Choroid plexus epithelial cell (primary cell): ENCODE results near the gene NANP.
"Not testable (repeated sequence)": the region's sequence is repeated elsewhere in the genome, so short reads cannot be mapped to it uniquely, and the experiment has no call there.

Experiments used
- DNase-seq: peaks from one replicate; pipeline ENCODE4 v3.0.0-alpha.2; 2010; ENCODE audit warnings: low read depth
- H3K4me3 ChIP-seq: 2 replicates; pipeline ENCODE4 v1.5.1; 2011; ENCODE audit warnings: low read depth, mild to moderate bottlenecking, control low read depth, low read length, moderate library complexity
- TF ChIP-seq, protein P1 (sequence below): conservative IDR thresholded peaks from 2 replicates; pipeline ENCODE4 v1.5.1; 2011; ENCODE audit warnings: low read depth, mild to moderate bottlenecking, control low read depth, inconsistent platforms, low read length, moderate library complexity

Gene NANP

DNA sequence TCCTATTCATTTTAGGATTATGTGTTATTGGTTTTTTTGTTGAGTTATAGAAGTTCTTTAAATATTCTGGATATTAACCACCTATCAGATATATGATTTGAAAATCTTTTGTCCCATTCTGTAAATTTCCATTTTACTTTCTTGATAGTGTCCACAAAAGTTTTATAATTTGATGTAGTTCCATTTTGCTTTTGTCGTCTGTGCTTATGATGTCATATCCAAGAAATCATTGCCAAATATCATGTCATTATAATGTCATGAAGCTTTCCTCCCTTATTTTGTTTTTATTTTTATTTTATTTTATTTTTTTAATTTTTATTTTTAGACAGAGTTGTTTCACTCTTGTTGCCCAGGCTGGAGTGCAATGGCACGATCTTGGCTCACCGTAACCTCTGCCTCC, 21.0 kb upstream of the NANP start:
- H3K4me3 ChIP-seq, result no peak overlapping the region
- DNase-seq, result no peak
- TF ChIP-seq, protein P1, sequence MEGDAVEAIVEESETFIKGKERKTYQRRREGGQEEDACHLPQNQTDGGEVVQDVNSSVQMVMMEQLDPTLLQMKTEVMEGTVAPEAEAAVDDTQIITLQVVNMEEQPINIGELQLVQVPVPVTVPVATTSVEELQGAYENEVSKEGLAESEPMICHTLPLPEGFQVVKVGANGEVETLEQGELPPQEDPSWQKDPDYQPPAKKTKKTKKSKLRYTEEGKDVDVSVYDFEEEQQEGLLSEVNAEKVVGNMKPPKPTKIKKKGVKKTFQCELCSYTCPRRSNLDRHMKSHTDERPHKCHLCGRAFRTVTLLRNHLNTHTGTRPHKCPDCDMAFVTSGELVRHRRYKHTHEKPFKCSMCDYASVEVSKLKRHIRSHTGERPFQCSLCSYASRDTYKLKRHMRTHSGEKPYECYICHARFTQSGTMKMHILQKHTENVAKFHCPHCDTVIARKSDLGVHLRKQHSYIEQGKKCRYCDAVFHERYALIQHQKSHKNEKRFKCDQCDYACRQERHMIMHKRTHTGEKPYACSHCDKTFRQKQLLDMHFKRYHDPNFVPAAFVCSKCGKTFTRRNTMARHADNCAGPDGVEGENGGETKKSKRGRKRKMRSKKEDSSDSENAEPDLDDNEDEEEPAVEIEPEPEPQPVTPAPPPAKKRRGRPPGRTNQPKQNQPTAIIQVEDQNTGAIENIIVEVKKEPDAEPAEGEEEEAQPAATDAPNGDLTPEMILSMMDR, result no peak

DNA sequence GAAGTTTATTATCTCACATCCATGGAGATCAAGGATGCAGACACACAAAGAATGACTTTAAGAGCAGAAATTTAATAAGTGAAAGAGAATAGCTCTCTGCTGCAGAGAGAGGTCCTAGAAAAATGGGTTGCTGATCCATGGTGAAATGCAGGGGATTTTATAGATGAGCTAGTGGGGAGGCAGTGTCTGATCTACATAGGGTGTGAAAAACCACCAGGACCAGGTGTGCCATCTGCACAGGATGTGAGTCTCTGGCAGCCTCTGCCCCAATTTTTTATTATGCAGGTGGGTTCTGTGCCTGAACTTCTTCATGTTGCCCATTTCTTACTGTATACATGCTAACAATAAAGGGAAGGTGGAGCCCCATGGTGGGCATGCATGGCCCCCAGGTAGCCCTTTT, 19.9 kb upstream of the NANP start:
- H3K4me3 ChIP-seq, result no peak overlapping the region
- DNase-seq, result no peak
- TF ChIP-seq, protein P1, result no peak

DNA sequence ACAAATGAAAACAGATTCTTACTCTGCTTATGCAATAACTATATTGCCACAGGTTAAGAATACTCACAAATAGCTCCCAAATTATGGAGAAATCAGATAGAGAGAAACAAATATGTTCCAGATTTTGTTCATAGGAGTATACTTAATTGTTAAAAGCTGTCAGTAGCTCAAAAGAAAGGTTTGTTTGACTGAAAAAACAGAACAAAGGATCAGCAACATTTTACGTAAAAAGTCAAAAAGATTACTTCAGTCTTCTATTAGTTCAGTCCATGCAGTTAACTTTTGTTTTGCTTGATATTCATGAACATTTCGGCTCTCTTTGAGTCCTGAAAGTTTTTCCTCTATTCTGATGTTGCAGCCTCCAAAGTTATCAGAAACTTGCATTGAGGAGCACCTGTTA, 13.4 kb upstream of the NANP start:
- TF ChIP-seq, protein P1, result no peak

DNA sequence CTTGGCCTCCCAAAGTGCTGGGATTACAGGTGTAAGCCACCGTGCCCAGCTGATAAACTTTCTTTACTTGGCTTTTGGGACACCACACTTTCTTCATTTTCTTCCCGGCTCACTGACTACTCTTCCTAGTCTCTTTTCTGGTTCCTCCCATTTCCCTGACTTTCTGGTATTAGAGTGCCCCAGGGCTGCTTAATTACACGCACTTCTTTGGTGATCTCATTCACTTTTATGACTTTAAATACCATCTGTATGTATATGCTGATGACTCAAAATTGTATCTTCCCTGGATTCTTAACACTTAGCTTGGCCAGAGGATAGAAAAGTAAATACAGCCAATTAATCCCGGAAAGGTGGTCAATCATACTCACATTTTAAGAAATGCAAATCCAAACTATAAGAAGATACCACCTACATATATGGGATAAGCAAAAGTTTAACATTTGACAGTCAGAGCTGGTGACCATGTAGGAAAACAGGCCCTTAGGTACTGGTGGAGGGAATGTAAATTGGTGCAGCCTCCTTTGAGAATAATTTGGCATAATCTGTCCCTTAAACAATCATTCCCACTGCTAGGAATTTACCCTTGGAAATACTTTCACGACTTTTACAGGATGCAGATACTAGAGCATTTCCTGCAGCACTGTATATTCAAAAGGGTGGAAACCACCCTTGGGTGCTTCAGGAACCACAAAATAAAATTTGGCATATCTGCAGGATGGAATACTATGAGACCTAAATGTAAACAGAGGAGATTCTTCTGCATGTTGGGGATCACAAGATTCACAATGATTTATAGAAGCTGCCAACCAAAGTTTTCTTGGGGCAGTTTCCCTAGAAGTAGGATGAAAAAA, 9.4 kb upstream of the NANP start:
- TF ChIP-seq, protein P1, result no peak
- H3K4me3 ChIP-seq, result no peak overlapping the region
- DNase-seq, result no peak

More for the DNA sequence above, 13.4 kb upstream of the NANP start:
- H3K4me3 ChIP-seq, result no peak overlapping the region
- DNase-seq, result no peak

DNA sequence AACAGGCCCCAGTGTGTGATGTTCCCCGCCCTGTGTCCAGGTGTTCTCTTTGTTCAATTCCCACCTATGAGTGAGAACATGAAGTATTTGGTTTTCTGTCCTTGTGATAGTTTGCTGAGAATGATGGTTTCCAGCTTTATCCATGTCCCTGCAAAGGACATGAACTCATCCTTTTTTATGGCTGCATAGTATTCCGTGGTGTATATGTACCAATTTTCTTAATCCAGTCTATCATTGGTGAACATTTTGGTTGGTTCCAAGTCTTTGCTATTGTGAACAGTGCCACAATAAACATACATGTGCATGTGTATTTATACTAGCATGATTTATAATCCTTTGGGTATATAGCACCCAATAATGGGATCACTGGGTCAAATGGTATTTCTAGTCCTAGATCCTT, 6.8 kb upstream of the NANP start:
- DNase-seq, H3K4me3 ChIP-seq: not testable (repeated sequence)

DNA sequence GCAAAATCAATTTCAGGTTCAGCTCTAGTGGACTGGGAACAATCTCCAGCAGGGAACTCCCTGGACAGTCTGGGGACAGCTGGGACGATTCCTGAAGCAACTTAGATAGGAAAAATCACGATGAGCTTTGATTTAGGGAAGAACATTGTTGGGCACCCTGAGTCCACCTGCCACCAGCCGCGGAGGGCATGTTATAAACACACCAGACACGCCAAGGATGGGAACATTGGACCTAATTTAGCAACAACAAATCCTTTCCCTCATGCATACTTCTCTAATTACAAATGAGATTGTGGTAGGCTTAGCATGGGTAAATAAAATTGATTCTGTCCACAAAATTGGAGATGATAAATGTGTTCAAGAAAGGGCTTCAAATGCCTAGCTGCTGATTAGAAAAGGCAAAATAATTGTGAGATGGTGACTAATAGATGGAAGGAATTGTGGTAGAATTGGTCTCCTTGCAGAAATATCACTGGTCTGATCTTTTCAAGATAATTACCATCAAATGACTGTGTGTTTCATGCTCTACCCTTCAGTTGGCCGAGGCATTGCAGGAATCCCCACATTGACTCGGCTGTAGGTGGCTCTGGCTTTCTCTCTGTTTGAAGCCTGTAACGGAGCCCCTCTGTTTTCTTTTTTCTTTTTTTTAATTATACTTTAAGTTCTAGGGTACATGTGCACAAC, 6.1 kb upstream of the NANP start:
- TF ChIP-seq, protein P1, result no peak
- no peak overlapping the region for H3K4me3 ChIP-seq
- DNase-seq, result no peak

DNA sequence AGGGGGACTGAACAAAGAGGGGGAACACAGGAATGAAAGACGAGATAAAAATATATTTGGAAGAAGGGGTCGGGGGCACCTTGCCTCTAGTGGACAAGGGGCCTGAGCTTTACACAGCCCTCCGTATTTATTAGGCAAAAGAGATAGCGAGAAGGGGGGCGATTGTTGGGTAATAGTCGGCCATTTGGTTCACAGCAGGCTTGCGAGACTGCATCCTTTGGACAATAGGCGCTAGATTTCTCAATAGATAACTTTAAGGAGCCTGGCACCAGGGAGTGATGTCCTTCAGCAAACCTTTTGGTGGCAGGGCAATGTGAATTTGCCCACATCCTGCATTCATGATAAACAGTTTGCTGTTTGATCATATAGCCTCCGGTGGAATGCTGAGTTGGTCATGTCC, 3.0 kb upstream of the NANP start:
- TF ChIP-seq, protein P1, result no peak
- DNase-seq, result no peak
- H3K4me3 ChIP-seq, result no peak overlapping the region
